HepG2 (cell line): ENCODE results near the gene TSACC. TPM values are rescaled to one million over a fixed set of nuclear protein-coding genes. Genes with fewer than 3 reads are reported as not detected.

Experiments used
- BHLHE40 ChIP-seq: IDR thresholded peaks from 2 replicates; pipeline ENCODE4 v1.6.1; 2011; ENCODE audit warnings: low read length, improper control_type of control experiment
- JUN ChIP-seq: sonication (generic); formaldehyde crosslinking; IDR thresholded peaks from 2 replicates; pipeline ENCODE4 v1.4.0; 2020; ENCODE audit warnings: mild to moderate bottlenecking, missing genetic modification reagents
- MBD4 ChIP-seq: IDR thresholded peaks from 2 replicates; pipeline ENCODE4 v1.6.1; 2012; ENCODE audit warnings: low read length, inconsistent platforms, borderline replicate concordance
- PAWR ChIP-seq: sonication (generic); formaldehyde crosslinking; IDR thresholded peaks from 2 replicates; pipeline ENCODE4 v1.4.0; 2020; ENCODE audit warnings: missing genetic modification reagents, mild to moderate bottlenecking, borderline replicate concordance
- SATB2 ChIP-seq: sonication (generic); formaldehyde crosslinking; IDR thresholded peaks from 2 replicates; pipeline ENCODE4 v1.5.0; 2020; ENCODE audit warnings: missing genetic modification reagents
- SKI ChIP-seq: fragments of 450-650 bp; IDR thresholded peaks from one replicate; pipeline ENCODE4 v1.6.1; 2018; ENCODE audit warnings: mild to moderate bottlenecking; ENCODE audit not compliant: partially characterized antibody
- SP4 ChIP-seq: sonication (generic); formaldehyde crosslinking; IDR thresholded peaks from 2 replicates; pipeline ENCODE4 v1.8.1; 2023; ENCODE audit warnings: mild to moderate bottlenecking, missing genetic modification reagents
- ZBTB38 ChIP-seq: sonication (generic); formaldehyde crosslinking; IDR thresholded peaks from 2 replicates; pipeline ENCODE4 v1.5.1; 2020; ENCODE audit warnings: mild to moderate bottlenecking, missing genetic modification reagents
- ZNF20 ChIP-seq: sonication (generic); formaldehyde crosslinking; IDR thresholded peaks from 2 replicates; pipeline ENCODE4 v1.4.0; 2020; ENCODE audit warnings: mild to moderate bottlenecking, moderate library complexity, missing genetic modification reagents
- ZNF234 ChIP-seq: sonication (generic); formaldehyde crosslinking; conservative IDR thresholded peaks from 2 replicates; pipeline ENCODE4 v1.5.1; 2020; ENCODE audit warnings: mild to moderate bottlenecking, missing genetic modification reagents
- ZNF672 ChIP-seq: sonication (generic); formaldehyde crosslinking; IDR thresholded peaks from 2 replicates; pipeline ENCODE4 v1.8.1; 2022; ENCODE audit warnings: missing genetic modification reagents
- ZNF775 ChIP-seq: sonication (generic); formaldehyde crosslinking; IDR thresholded peaks from 2 replicates; pipeline ENCODE4 v1.4.0; 2020; ENCODE audit warnings: missing genetic modification reagents, mild to moderate bottlenecking, moderate library complexity, borderline replicate concordance
- polyA plus RNA-seq, 8 experiments: library from polyadenylated mRNA; depleted of rRNA in 3 of 8; stranded (reverse) in 7 of 8; unstranded in 1 of 8; fragments of >200 nt; fragmentation: Illumina TruSeq in 4 of 8; extraction: Trizol in 4 of 8; gene quantifications; 2 replicates each; pipeline versions ENCODE4 v1.2.1 to v1.2.3, GENCODE V29; 2011 to 2016; ENCODE audit warnings: low read depth in 4 of 8, missing spikeins in 1 of 8, mixed read lengths in 1 of 8; ENCODE audit not compliant: insufficient read depth in 1 of 8
- total RNA-seq, 5 experiments: library from RNA; depleted of rRNA; stranded (reverse); fragments of >200 nt; fragmentation: Illumina TruSeq; extraction: Trizol; gene quantifications; 2 replicates each; pipeline ENCODE4 v1.2.3, GENCODE V29; 2016; ENCODE audit warnings: low read depth in 1 of 5
- TF ChIP-seq, protein P1 (sequence below), 2 experiments: IDR thresholded peaks; 2 replicates each; pipeline ENCODE4 v1.6.1; 2011 to 2012; ENCODE audit warnings: low read length in 2 of 2, borderline replicate concordance in 1 of 2, low read depth in 1 of 2, mild to moderate bottlenecking in 1 of 2, moderate library complexity in 1 of 2
- TF ChIP-seq, protein P2 (sequence below): sonication (generic); formaldehyde crosslinking; IDR thresholded peaks from 2 replicates; pipeline ENCODE4 v1.5.0; 2020; ENCODE audit warnings: mild to moderate bottlenecking, missing genetic modification reagents, borderline replicate concordance
- TF ChIP-seq, protein P3 (sequence below): IDR thresholded peaks from 2 replicates; pipeline ENCODE4 v1.6.1; 2016; ENCODE audit warnings: mild to moderate bottlenecking, missing biosample characterization, missing genetic modification reagents
- TF ChIP-seq, protein P4 (sequence below): sonication (generic); formaldehyde crosslinking; IDR thresholded peaks from 2 replicates; pipeline ENCODE4 v1.4.0; 2020; ENCODE audit warnings: missing genetic modification reagents, mild to moderate bottlenecking, borderline replicate concordance
- TF ChIP-seq, protein P5 (sequence below): IDR thresholded peaks from 2 replicates; pipeline ENCODE4 v1.6.1; 2016; ENCODE audit warnings: missing compliant biosample characterization, missing genetic modification reagents, borderline replicate concordance

TSACC gene
- total and polyA plus RNA-seq, 2 of the 13 experiments (the other 11 are each of a cell fraction or from before 2014, with no cell fraction given): 1.5 to 2.6 TPM

DNA sequence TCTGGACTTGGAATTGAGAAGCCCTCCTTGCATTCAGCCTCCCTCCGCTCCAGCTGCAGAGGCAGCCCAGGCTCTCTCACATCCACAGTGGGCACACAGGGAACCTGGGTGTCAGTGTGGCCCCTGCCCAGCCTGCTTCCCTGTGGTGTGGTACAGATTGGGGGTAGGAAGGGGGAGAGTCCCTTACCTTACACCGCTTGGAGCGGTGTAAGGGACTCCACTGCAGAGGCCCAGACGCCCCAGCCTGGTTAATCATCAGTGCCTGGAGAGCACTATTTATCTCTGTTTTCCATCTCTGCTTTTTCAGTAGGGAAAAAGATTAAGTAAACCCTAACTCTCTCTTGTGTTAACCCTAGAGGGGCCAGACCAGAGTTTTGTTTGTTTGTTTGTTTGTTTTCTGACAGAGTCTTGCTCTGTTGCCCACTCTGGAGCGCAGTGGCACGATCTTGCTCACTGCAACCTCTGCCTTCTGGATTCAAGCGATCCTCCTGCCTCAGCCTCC is 29.9 kb downstream of the TSACC start (continued):
- TF ChIP-seq, protein P1, sequence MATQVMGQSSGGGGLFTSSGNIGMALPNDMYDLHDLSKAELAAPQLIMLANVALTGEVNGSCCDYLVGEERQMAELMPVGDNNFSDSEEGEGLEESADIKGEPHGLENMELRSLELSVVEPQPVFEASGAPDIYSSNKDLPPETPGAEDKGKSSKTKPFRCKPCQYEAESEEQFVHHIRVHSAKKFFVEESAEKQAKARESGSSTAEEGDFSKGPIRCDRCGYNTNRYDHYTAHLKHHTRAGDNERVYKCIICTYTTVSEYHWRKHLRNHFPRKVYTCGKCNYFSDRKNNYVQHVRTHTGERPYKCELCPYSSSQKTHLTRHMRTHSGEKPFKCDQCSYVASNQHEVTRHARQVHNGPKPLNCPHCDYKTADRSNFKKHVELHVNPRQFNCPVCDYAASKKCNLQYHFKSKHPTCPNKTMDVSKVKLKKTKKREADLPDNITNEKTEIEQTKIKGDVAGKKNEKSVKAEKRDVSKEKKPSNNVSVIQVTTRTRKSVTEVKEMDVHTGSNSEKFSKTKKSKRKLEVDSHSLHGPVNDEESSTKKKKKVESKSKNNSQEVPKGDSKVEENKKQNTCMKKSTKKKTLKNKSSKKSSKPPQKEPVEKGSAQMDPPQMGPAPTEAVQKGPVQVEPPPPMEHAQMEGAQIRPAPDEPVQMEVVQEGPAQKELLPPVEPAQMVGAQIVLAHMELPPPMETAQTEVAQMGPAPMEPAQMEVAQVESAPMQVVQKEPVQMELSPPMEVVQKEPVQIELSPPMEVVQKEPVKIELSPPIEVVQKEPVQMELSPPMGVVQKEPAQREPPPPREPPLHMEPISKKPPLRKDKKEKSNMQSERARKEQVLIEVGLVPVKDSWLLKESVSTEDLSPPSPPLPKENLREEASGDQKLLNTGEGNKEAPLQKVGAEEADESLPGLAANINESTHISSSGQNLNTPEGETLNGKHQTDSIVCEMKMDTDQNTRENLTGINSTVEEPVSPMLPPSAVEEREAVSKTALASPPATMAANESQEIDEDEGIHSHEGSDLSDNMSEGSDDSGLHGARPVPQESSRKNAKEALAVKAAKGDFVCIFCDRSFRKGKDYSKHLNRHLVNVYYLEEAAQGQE (IDR thresholded peaks at IDR 0.05; ENCODE audit: borderline replicate concordance in 1 of 2, low read depth in 1 of 2, low read length in 2 of 2): no peak
- no peak for TF ChIP-seq ZNF234 (CRISPR knock-in tag)
- TF ChIP-seq SKI: no peak
- TF ChIP-seq ZNF775: no peak
- no peak for TF ChIP-seq SP4
- TF ChIP-seq, protein P2, sequence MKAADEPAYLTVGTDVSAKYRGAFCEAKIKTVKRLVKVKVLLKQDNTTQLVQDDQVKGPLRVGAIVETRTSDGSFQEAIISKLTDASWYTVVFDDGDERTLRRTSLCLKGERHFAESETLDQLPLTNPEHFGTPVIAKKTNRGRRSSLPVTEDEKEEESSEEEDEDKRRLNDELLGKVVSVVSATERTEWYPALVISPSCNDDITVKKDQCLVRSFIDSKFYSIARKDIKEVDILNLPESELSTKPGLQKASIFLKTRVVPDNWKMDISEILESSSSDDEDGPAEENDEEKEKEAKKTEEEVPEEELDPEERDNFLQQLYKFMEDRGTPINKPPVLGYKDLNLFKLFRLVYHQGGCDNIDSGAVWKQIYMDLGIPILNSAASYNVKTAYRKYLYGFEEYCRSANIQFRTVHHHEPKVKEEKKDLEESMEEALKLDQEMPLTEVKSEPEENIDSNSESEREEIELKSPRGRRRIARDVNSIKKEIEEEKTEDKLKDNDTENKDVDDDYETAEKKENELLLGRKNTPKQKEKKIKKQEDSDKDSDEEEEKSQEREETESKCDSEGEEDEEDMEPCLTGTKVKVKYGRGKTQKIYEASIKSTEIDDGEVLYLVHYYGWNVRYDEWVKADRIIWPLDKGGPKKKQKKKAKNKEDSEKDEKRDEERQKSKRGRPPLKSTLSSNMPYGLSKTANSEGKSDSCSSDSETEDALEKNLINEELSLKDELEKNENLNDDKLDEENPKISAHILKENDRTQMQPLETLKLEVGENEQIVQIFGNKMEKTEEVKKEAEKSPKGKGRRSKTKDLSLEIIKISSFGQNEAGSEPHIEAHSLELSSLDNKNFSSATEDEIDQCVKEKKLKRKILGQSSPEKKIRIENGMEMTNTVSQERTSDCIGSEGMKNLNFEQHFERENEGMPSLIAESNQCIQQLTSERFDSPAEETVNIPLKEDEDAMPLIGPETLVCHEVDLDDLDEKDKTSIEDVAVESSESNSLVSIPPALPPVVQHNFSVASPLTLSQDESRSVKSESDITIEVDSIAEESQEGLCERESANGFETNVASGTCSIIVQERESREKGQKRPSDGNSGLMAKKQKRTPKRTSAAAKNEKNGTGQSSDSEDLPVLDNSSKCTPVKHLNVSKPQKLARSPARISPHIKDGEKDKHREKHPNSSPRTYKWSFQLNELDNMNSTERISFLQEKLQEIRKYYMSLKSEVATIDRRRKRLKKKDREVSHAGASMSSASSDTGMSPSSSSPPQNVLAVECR (CRISPR knock-in tag): no peak
- TF ChIP-seq ZBTB38: no peak
- no peak for TF ChIP-seq PAWR (CRISPR knock-in tag)
- TF ChIP-seq, protein P3, sequence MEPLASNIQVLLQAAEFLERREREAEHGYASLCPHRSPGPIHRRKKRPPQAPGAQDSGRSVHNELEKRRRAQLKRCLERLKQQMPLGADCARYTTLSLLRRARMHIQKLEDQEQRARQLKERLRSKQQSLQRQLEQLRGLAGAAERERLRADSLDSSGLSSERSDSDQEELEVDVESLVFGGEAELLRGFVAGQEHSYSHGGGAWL: no peak
- TF ChIP-seq ZNF672: no peak
- TF ChIP-seq JUN: no peak
- TF ChIP-seq, protein P4, sequence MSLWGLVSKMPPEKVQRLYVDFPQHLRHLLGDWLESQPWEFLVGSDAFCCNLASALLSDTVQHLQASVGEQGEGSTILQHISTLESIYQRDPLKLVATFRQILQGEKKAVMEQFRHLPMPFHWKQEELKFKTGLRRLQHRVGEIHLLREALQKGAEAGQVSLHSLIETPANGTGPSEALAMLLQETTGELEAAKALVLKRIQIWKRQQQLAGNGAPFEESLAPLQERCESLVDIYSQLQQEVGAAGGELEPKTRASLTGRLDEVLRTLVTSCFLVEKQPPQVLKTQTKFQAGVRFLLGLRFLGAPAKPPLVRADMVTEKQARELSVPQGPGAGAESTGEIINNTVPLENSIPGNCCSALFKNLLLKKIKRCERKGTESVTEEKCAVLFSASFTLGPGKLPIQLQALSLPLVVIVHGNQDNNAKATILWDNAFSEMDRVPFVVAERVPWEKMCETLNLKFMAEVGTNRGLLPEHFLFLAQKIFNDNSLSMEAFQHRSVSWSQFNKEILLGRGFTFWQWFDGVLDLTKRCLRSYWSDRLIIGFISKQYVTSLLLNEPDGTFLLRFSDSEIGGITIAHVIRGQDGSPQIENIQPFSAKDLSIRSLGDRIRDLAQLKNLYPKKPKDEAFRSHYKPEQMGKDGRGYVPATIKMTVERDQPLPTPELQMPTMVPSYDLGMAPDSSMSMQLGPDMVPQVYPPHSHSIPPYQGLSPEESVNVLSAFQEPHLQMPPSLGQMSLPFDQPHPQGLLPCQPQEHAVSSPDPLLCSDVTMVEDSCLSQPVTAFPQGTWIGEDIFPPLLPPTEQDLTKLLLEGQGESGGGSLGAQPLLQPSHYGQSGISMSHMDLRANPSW (CRISPR knock-in tag): no peak
- no peak for TF ChIP-seq SATB2 (CRISPR knock-in tag)
- TF ChIP-seq, protein P5, sequence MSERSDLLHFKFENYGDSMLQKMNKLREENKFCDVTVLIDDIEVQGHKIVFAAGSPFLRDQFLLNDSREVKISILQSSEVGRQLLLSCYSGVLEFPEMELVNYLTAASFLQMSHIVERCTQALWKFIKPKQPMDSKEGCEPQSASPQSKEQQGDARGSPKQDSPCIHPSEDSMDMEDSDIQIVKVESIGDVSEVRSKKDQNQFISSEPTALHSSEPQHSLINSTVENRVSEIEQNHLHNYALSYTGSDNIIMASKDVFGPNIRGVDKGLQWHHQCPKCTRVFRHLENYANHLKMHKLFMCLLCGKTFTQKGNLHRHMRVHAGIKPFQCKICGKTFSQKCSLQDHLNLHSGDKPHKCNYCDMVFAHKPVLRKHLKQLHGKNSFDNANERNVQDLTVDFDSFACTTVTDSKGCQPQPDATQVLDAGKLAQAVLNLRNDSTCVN: no peak
- TF ChIP-seq MBD4: no peak
- TF ChIP-seq BHLHE40: no peak
- no peak for TF ChIP-seq ZNF20 (CRISPR knock-in tag)
